GM12878 (cell line): ENCODE results near the gene SCRN1. TPM values are rescaled to one million over a fixed set of nuclear protein-coding genes. Genes with fewer than 3 reads are reported as not detected.

ENCODE experiments used
- ATAC-seq: fragments of 200-7000 bp; cut with Tn5 transposase; 3 replicates; pipeline ENCODE4 v1.9.1; 2020; ENCODE audit warnings: mild to moderate bottlenecking, moderate library complexity
- BruUV-seq: library from RNA; stranded (reverse); fragments of 400-500 nt; replicated peaks from 2 replicates; lab custom pipeline; 2021; lab: Mats Ljungman, UMichigan
- CTCF ChIA-PET: fragments of 300-600 bp; sonication (Branson Sonifier 250); formaldehyde crosslinking; extraction: SDS; loops from one replicate; lab custom pipeline; 2021; ENCODE audit warnings: inconsistent platforms; lab: Yijun Ruan, JAX
- POLR2A ChIA-PET: fragments of 350-600 bp; formaldehyde crosslinking; extraction: SDS; loops from one replicate; lab custom pipeline; 2021; ENCODE audit warnings: inconsistent platforms; lab: Charles Lee
- RAD21 ChIA-PET: fragments of 300-600 bp; sonication (Branson Sonifier 250); formaldehyde crosslinking; loops from one replicate; lab custom pipeline; 2023; ENCODE audit warnings: antibody characterized with exemption; ENCODE audit not compliant: unreplicated experiment; lab: Charles Lee
- SMC1A ChIA-PET: fragments of 300-600 bp; sonication (Branson Sonifier 250); formaldehyde crosslinking; loops from one replicate; lab custom pipeline; 2023; ENCODE audit not compliant: unreplicated experiment, uncharacterized antibody; lab: Charles Lee
- DNase-seq: peaks from one replicate; pipeline ENCODE4 v3.0.0-alpha.2; 2011; ENCODE audit warnings: low read depth, low spot score
- FAIRE-seq: peaks from 3 replicates; lab custom pipeline; 2011; peaks lifted over from hg19 to GRCh38; lab: Jason Lieb, UNC
- H2AFZ ChIP-seq: 2 replicates; pipeline ENCODE4 v1.6.0; 2011; ENCODE audit warnings: low read depth, low read length, control low read depth; ENCODE audit not compliant: control insufficient read depth
- H3K27ac ChIP-seq: 2 replicates; pipeline ENCODE4 v1.5.1; 2011; ENCODE audit warnings: control low read depth; ENCODE audit not compliant: control insufficient read depth, insufficient read depth
- H3K27me3 ChIP-seq, 2 experiments: replicated peaks in 1 of 2; 2 replicates each; pipeline versions ENCODE4 v1.6.0 to v1.6.1; 2011; ENCODE audit warnings: low read length in 1 of 2; ENCODE audit not compliant: control insufficient read depth in 2 of 2, insufficient read depth in 2 of 2
- H3K36me3 ChIP-seq, 2 experiments: 2 replicates each; pipeline ENCODE4 v1.5.1; 2011; ENCODE audit warnings: low read length in 1 of 2; ENCODE audit not compliant: control insufficient read depth in 2 of 2, insufficient read depth in 2 of 2
- H3K4me1 ChIP-seq: 2 replicates; pipeline ENCODE4 v1.6.1; 2011; ENCODE audit warnings: mild to moderate bottlenecking, low read length, moderate library complexity, mixed read lengths; ENCODE audit not compliant: control insufficient read depth, insufficient read depth
- H3K4me2 ChIP-seq: 2 replicates; pipeline ENCODE4 v1.6.0; 2011; ENCODE audit warnings: control low read depth; ENCODE audit not compliant: control insufficient read depth, insufficient read depth
- H3K4me3 ChIP-seq: fragments of 200-600 bp; sonication (generic); 2 replicates; pipeline ENCODE4 v1.5.1; 2016
- H3K79me2 ChIP-seq: 2 replicates; pipeline ENCODE4 v1.6.0; 2011; ENCODE audit warnings: low read length; ENCODE audit not compliant: control insufficient read depth, insufficient read depth
- H3K9ac ChIP-seq: 2 replicates; pipeline ENCODE4 v1.8.0; 2011; ENCODE audit warnings: low read length, control low read depth, mixed read lengths; ENCODE audit not compliant: control insufficient read depth, insufficient read depth
- H3K9me3 ChIP-seq: replicated peaks from 3 replicates; pipeline ENCODE4 v1.5.1; 2011; ENCODE audit warnings: mild to moderate bottlenecking, low read length; ENCODE audit not compliant: control insufficient read depth, insufficient read depth
- H4K20me1 ChIP-seq: 2 replicates; pipeline ENCODE4 v1.6.0; 2011; ENCODE audit not compliant: control insufficient read depth, insufficient read depth
- BMI1 ChIP-seq: fragments of 450-650 bp; IDR thresholded peaks from 2 replicates; pipeline ENCODE4 v1.6.1; 2016; ENCODE audit warnings: mild to moderate bottlenecking, moderate library complexity, borderline replicate concordance
- KAT2A ChIP-seq: conservative IDR thresholded peaks from 2 replicates; pipeline ENCODE4 v1.6.1; 2011; ENCODE audit warnings: low read depth, low read length; ENCODE audit not compliant: control insufficient read depth
- PKNOX1 ChIP-seq: fragments of 450-650 bp; IDR thresholded peaks from 2 replicates; pipeline ENCODE4 v1.6.1; 2016; ENCODE audit warnings: mild to moderate bottlenecking
- SIX5 ChIP-seq: IDR thresholded peaks from 2 replicates; pipeline ENCODE4 v1.6.1; 2011; ENCODE audit warnings: mild to moderate bottlenecking, low read depth, low read length, moderate library complexity; ENCODE audit not compliant: severe bottlenecking
- SREBF2 ChIP-seq: IDR thresholded peaks from 2 replicates; pipeline ENCODE4 v1.6.1; 2012; ENCODE audit warnings: mild to moderate bottlenecking, low read length
- SRF ChIP-seq, 2 experiments: IDR thresholded peaks; 2 replicates each; pipeline ENCODE4 v1.6.1; 2011; ENCODE audit warnings: low read depth in 2 of 2, low read length in 2 of 2, mild to moderate bottlenecking in 1 of 2, moderate library complexity in 1 of 2
- STAT3 ChIP-seq: IDR thresholded peaks from 2 replicates; pipeline ENCODE4 v1.6.1; 2011; ENCODE audit warnings: low read depth, low read length, improper control_type of control experiment
- WGBS: methylation state at CpG from one replicate; pipeline ENCODE4 v1.1.6; 2016; ENCODE audit warnings: low lambda C conversion rate; ENCODE audit not compliant: insufficient replicate concordance, insufficient coverage; ENCODE audit errors: missing lambda C conversion rate; 5-methylcytosine and 5-hydroxymethylcytosine counted together
- in situ Hi-C: fragments of 300-500 bp; cut with MboI; formaldehyde crosslinking; loops from 9 replicates; pipeline ENCODE4 v1.14.3; 2018; ENCODE audit warnings: mixed read lengths
- intact Hi-C: fragments of 100-400 bp; cut with micrococcal nuclease; formaldehyde crosslinking; loops from one replicate; pipeline ENCODE4 v1.14.2; 2022; ENCODE audit not compliant: unreplicated experiment
- polyA plus RNA-seq, 11 experiments: library from polyadenylated mRNA; depleted of rRNA in 4 of 11; unstranded in 6 of 11; stranded (reverse) in 5 of 11; fragments of >200 nt; fragmentation: Nextera tagmentation in 4 of 11; fragmentation: Illumina TruSeq in 1 of 11; extraction: Ambion mirVana in 4 of 11; extraction: Trizol in 1 of 11; gene quantifications; 1 replicate in 1 of 11; 2 replicates in 10 of 11; pipeline versions ENCODE4 v1.2.1 to v1.2.3, GENCODE V29; 2011 to 2016; ENCODE audit warnings: inconsistent platforms in 2 of 11, missing spikeins in 2 of 11, low read depth in 1 of 11
- total RNA-seq, 4 experiments: library from RNA; depleted of rRNA in 3 of 4; stranded (reverse); fragments of >200 nt in 3 of 4; fragmentation: Illumina TruSeq in 1 of 4; extraction: Trizol in 1 of 4; gene quantifications; 2 replicates each; pipeline versions ENCODE4 v1.2.1 to v1.2.3, GENCODE V29; 2013 to 2021
- TF ChIP-seq, protein P1 (sequence below): fragments of 450-650 bp; formaldehyde crosslinking; IDR thresholded peaks from 2 replicates; pipeline ENCODE4 v1.5.0; 2022; ENCODE audit warnings: mild to moderate bottlenecking, missing genetic modification characterization
- TF ChIP-seq, protein P2 (sequence below): IDR thresholded peaks from 2 replicates; pipeline ENCODE4 v1.6.1; 2012; ENCODE audit warnings: low read length, inconsistent platforms
- TF ChIP-seq, protein P3 (sequence below): IDR thresholded peaks from 2 replicates; pipeline ENCODE4 v1.6.1; 2012; ENCODE audit warnings: low read depth, low read length, improper control_type of control experiment

SCRN1 gene
- total and polyA plus RNA-seq, 10 of the 15 experiments (the other 5 are each of a cell fraction or from before 2014, with no cell fraction given) = 11.1 to 67.6 (median 41.7) TPM

DNA sequence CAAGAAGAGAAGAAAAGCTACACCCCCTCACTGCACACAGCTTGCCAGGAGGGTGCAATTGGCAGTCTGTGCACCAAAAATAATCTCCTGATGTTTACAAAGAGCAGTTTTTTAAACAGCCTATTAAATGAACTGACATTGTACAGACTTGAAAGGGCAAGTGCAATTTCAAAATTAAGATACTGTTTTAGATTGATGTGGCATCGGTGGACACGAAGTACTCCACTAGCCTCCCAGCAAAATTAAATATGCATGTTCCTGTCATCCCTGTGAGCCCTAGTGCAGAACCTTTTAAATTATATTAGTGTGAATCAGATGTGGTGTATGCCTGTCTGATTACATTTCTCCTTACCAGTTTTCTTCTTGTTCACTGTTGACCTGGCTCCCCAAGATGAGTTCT lies 95.3 kb downstream of the SCRN1 start (continued):
- TF ChIP-seq PKNOX1 (no peak), SREBF2 (no peak), STAT3 (no peak), BMI1 (no peak), KAT2A (no peak), SIX5 (no peak), SRF (IDR thresholded peaks at IDR 0.05; ENCODE audit: low read depth in 2 of 2, low read length in 2 of 2) (no peak)
- TF ChIP-seq, protein P1, sequence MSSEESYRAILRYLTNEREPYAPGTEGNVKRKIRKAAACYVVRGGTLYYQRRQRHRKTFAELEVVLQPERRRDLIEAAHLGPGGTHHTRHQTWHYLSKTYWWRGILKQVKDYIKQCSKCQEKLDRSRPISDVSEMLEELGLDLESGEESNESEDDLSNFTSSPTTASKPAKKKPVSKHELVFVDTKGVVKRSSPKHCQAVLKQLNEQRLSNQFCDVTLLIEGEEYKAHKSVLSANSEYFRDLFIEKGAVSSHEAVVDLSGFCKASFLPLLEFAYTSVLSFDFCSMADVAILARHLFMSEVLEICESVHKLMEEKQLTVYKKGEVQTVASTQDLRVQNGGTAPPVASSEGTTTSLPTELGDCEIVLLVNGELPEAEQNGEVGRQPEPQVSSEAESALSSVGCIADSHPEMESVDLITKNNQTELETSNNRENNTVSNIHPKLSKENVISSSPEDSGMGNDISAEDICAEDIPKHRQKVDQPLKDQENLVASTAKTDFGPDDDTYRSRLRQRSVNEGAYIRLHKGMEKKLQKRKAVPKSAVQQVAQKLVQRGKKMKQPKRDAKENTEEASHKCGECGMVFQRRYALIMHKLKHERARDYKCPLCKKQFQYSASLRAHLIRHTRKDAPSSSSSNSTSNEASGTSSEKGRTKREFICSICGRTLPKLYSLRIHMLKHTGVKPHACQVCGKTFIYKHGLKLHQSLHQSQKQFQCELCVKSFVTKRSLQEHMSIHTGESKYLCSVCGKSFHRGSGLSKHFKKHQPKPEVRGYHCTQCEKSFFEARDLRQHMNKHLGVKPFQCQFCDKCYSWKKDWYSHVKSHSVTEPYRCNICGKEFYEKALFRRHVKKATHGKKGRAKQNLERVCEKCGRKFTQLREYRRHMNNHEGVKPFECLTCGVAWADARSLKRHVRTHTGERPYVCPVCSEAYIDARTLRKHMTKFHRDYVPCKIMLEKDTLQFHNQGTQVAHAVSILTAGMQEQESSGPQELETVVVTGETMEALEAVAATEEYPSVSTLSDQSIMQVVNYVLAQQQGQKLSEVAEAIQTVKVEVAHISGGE (CRISPR knock-in tag) = no peak
- TF ChIP-seq, all 136 proteins: peak for 0

DNA sequence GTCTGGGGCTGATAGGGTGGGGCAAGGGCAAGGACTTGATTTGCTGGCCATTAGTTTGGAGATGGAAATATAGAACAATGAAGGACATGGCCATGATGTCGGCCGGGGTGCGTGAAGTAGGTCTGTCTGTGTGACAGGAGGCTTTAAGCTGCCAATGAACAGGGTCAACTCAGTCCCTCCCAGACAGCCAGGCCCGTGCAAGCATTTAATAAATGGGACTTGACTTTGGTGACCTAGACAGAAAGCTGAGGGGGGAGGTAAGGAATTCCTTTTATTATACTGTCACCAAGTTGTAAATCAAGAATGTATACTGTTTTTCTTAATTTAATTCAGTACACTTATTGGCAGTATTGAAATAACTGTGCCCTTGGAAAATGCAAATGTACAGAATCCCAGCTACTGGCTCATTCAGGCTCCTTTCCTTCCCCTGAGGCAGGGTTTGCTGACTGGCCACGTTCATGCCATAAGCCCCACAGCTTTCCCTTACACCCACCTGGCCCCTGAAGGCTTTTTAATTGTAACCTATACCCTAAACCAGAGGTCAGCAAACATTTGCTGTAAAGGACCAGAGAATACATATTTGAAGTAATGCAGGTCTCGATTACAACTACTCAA lies 96.1 kb downstream of the SCRN1 start:
- Histone ChIP-seq H4K20me1 (no peaks in the 10 kb centered on the region), H2AFZ (no peak overlapping the region), H3K9me3 (no peaks in the 10 kb centered on the region), H3K27ac (no peak overlapping the region), H3K4me3 (no peak overlapping the region), H3K4me2 (no peak overlapping the region), H3K4me1 (no peaks in the 10 kb centered on the region), H3K36me3 (no peaks in the 10 kb centered on the region), H3K9ac (no peak overlapping the region), H3K27me3 (no peaks in the 10 kb centered on the region), H3K79me2 (no peaks in the 10 kb centered on the region)
- no peak for FAIRE-seq
- SMC1A ChIA-PET = interaction anchor here (1.0 kb wide), 1 partner anchor 20 kb away, joined by 3 read pairs; no protein-coding TSS in a partner anchor
- POLR2A ChIA-PET = no interaction called here
- BruUV-seq = no TSS peak
- RAD21 ChIA-PET = no interaction called here
- in situ Hi-C loops = no loop called here
- 14% methylated on average over 6 of the region's 6 CpGs for WGBS
- intact Hi-C loops = no loop called here
- no peak for DNase-seq
- CTCF ChIA-PET = no interaction called here
- TF ChIP-seq, protein P2, sequence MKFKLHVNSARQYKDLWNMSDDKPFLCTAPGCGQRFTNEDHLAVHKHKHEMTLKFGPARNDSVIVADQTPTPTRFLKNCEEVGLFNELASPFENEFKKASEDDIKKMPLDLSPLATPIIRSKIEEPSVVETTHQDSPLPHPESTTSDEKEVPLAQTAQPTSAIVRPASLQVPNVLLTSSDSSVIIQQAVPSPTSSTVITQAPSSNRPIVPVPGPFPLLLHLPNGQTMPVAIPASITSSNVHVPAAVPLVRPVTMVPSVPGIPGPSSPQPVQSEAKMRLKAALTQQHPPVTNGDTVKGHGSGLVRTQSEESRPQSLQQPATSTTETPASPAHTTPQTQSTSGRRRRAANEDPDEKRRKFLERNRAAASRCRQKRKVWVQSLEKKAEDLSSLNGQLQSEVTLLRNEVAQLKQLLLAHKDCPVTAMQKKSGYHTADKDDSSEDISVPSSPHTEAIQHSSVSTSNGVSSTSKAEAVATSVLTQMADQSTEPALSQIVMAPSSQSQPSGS = no peak
- TF ChIP-seq SIX5 = no peak
- TF ChIP-seq, protein P3, sequence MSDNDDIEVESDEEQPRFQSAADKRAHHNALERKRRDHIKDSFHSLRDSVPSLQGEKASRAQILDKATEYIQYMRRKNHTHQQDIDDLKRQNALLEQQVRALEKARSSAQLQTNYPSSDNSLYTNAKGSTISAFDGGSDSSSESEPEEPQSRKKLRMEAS = no peak
- ATAC-seq = no peak
